Esophagus muscularis mucosa (tissue), 3 donors: ENCODE data around the gene MRPL54.
A peak's percentile ranks its signal among the peaks of the same experiment; 100 is the strongest.

Experiments
- CTCF ChIP-seq, 3 experiments: fragments of 200-600 bp in 2 of 3; fragments of 450-650 bp in 1 of 3; sonication (generic) in 2 of 3; IDR thresholded peaks; one replicate each; pipeline ENCODE4 v1.5.1; 2017 to 2019; ENCODE audit warnings: antibody characterized with exemption in 3 of 3, mild to moderate bottlenecking in 2 of 3, moderate library complexity in 1 of 3
- EP300 ChIP-seq: sonication (generic); formaldehyde crosslinking; IDR thresholded peaks from one replicate; pipeline ENCODE4 v1.6.1; 2017; ENCODE audit warnings: antibody characterized with exemption

- no peak for TF ChIP-seq EP300
- TF ChIP-seq CTCF (IDR thresholded peaks at IDR 0.05) = peak; percentile 71 to 84 (median 74)
Measured at GRCh38 chr19:3761382-3762129, 926 bp upstream of the MRPL54 start, which contains the start of gene APBA3.
